Stimulated activated CD8-positive, alpha-beta memory T cell treated with anti-CD3 and anti-CD28 coated beads, Interleukin-4, amount 100 ng/mL, for 1 hour (primary cell): ENCODE results near the gene GJD4.

Experiments used
- DNase-seq, 2 donors: peaks; one replicate each; pipeline ENCODE4 v3.0.0-alpha.2; 2020; ENCODE audit warnings: low read depth in 2 of 2, low spot score in 1 of 2

GJD4 gene

GRCh38 chr10:35614312-35614711, 9.2 kb downstream of the GJD4 start:
- DNase-seq, result no peak

GRCh38 chr10:35626971-35627507, 21.9 kb downstream of the GJD4 start:
- no peak for DNase-seq

- DNase-seq, result no peak
These were observed 26.3 kb downstream of the GJD4 start for GRCh38 chr10:35631404-35631803.

- no peak for DNase-seq
These were observed 26.9 kb downstream of the GJD4 start for GRCh38 chr10:35632027-35632426.

GRCh38 chr10:35633006-35633980, 28.2 kb downstream of the GJD4 start:
- DNase-seq, result no peak

GRCh38 chr10:35635576-35635975, 30.4 kb downstream of the GJD4 start:
- no peak for DNase-seq

- no peak for DNase-seq
These were observed 31.8 kb downstream of the GJD4 start for GRCh38 chr10:35636956-35637355.

- DNase-seq, result no peak
These were observed 32.3 kb downstream of the GJD4 start for GRCh38 chr10:35637462-35637861.

GRCh38 chr10:35638101-35638500, 33.0 kb downstream of the GJD4 start:
- DNase-seq, result no peak

GRCh38 chr10:35639021-35639727, 34.0 kb downstream of the GJD4 start:
- DNase-seq, result no peak

- no peak for DNase-seq
These were observed 34.7 kb downstream of the GJD4 start for GRCh38 chr10:35639728-35640401.

- DNase-seq, result no peak
These were observed 35.3 kb downstream of the GJD4 start for GRCh38 chr10:35640474-35640873.

GRCh38 chr10:35640951-35641675, 36.0 kb downstream of the GJD4 start:
- no peak for DNase-seq

GRCh38 chr10:35641676-35642034, 36.5 kb downstream of the GJD4 start:
- DNase-seq, result no peak

GRCh38 chr10:35642035-35642792, 37.1 kb downstream of the GJD4 start, which contains the start of gene FZD8:
Gene FZD8 (minus strand): TSS chr10:35642296. CDS start chr10:35641429, 867 bp downstream.
- peak in 1 of 2 donors; percentile 48 for DNase-seq

GRCh38 chr10:35642793-35643114, 37.6 kb downstream of the GJD4 start:
- DNase-seq, result no peak

GRCh38 chr10:35643151-35644049, 38.3 kb downstream of the GJD4 start:
- DNase-seq, result no peak

GRCh38 chr10:35644050-35644950, 39.2 kb downstream of the GJD4 start:
- no peak for DNase-seq
